GM21390 (cell line): ENCODE measurements around the gene TNNT3.

Experiments
- ATAC-seq: cut with Tn5 transposase; IDR thresholded peaks from one replicate; pipeline ENCODE4 v1.9.1; 2021; ENCODE audit not compliant: unreplicated experiment

The TNNT3 gene

DNA sequence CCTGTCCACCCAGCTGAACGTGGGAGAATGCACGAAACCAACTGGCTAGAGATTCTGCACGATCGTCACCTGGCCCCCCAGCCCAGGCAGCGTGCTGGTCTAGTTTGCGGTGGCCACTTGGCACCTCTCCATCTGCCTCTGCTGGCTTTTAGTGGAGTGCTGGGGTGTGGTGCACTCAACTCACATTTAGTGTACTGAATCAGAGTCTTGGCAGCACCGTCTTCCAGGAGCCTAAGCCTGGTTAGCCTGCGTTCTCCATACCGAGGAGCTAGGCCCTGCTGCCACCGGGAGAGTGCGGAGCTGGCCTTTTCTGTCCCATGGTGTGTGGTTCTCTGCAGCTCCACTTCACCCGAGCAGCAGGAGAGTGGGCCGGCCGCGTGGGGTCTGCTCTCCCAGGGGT is 30.4 kb downstream of the TNNT3 start:
- ATAC-seq: no peak

- ATAC-seq: no peak
Observed at GRCh38 chr11:1952806-1953482, 33.4 kb downstream of the TNNT3 start.

- ATAC-seq: no peak
Observed at GRCh38 chr11:1953489-1954266, 34.2 kb downstream of the TNNT3 start.

- no peak for ATAC-seq
Observed at GRCh38 chr11:1958367-1958766, 38.9 kb downstream of the TNNT3 start.

GRCh38 chr11:1959786-1960185 is 40.3 kb downstream of the TNNT3 start:
- ATAC-seq: no peak

- no peak for ATAC-seq
Observed at GRCh38 chr11:1963864-1964263, 44.4 kb downstream of the TNNT3 start.

- ATAC-seq: no peak
Observed at GRCh38 chr11:1964348-1964747, 44.8 kb downstream of the TNNT3 start.

DNA sequence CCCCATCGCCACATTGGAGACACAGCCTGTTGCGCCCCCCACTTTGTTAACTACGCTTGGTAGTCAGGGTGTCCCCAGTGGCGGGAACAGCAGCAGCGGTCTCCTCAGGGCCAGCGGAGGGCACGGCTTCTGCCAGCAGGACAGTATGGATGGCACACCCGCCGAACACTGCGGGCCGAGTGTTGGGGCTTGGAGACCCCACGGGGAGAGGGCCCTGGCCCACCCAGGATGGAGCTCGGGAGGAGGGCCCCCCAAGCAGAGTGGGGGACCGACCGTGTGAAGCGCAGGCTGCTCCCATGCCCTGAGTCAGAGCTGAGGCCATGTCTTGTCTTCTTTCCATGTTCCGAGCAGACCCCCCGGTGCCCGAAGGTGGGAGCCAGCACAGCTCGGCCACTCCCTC is 45.5 kb downstream of the TNNT3 start:
- ATAC-seq: no peak

DNA sequence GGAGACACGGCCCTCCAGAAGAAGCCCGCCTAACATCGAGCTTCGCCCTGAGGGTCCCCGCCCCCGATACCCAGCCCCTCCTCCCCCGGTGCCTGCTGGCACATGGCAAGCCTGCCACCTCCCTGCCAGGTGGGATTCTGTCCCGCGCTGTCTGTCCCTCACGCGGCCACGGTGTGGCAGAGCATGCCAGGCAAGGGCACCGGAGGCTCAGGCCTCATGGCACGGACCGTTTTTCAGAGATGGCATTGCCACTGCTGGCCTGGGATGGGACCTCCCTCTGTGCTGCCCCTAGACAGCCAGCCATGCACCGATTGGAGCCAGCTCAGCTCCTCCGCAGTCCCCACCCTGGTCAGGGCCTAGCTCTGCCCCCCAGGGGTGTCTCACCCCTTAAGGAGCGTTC is 47.0 kb downstream of the TNNT3 start:
- no peak for ATAC-seq

DNA sequence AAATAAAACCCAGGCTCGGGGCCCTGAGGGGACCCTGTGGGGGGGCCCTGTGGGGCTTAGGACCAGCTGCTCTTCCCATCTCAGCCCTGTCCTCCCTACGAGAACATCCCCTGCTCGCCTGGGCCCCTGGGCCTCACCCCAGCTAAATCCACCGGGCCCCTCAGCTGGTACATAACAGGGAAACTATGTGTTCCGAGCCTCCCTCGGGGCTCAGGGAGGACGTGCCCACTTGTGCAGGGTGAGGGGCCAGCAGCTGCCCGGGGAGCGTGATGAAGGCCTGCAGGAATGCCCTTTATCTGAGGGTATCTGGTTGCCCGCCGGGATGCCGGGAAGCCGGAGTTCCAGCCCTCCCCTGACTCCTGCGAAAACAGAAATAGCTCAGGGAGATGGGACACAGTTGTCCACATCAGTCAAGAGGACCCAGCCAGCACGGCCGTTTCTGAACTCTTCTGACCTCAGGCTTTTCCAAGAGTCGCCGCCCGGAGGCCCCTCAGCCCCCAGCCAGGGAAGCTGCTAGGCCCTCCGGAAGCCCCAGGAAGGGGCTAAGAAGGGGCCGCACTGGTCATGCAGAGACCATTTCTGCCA is 48.2 kb downstream of the TNNT3 start:
- ATAC-seq: no peak

DNA sequence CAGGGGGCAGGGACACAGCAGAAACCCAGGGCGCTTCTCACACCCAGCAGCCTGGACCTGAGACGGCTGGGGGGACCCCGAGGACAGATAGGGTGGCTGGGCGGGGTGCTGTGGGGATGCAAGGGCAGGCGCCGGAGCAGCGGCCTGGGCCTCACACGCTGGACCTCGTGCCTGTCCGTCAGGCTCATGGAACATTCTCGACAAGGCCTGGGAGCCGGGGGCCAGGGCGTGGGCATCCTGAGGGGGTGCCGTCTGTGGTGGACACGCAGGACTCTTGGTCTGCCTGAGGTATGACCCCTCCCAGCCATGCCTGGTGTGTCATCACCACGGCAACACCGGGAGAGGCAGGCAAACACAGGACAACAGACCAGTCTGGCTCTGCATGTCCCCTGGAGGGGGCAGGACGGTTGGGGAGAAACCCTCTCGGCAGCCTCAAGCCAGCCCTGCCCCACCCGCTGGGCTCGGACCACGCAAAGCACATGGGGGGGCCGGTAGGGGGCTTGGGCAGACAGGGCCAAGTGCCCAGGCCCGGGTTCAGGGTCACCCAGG is 49.0 kb downstream of the TNNT3 start:
- ATAC-seq: no peak

- ATAC-seq: no peak
Observed at GRCh38 chr11:1969035-1969434, 49.5 kb downstream of the TNNT3 start.

DNA sequence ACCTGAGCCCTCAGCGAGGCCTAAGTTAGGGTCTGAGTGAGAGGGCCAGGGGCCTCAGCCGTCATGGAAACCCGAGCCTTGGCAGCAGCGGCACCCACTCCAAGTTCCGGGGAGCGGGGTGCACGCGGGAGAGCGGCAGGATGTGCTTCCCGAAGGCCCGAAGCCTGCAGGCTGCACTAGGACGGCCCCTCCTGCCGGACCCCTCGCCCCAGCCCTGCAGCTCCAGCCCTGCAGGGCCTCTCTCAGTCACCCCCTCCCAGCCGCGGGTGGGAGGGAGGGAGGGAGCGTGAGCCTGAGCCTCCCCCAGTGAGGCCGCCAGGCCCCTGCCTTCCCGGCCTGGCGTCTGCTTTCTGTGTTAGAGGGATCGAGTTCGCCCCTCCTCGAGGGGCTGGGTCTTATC is 50.3 kb downstream of the TNNT3 start:
- no peak for ATAC-seq

GRCh38 chr11:1970956-1971355 is 51.5 kb downstream of the TNNT3 start:
- ATAC-seq: no peak

DNA sequence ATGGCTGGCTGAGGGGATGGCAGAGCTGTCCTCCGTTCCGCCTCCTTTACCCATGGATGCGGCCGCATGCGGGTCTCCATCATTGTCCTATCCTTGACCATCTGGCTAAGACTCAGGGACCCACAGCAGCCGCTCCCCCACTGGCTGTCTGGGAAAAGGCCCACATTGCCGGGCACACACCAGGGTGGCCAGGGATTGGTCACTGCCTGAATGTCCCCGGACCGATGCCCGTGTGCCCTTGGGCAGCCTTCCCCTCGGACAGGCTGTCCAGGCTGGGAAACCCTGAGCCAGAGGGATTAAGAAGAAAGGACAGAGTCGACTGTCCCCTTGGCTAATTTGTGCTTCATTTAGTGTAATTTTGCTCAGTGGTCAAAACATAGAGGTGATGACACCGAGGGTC is 55.7 kb downstream of the TNNT3 start:
- no peak for ATAC-seq

DNA sequence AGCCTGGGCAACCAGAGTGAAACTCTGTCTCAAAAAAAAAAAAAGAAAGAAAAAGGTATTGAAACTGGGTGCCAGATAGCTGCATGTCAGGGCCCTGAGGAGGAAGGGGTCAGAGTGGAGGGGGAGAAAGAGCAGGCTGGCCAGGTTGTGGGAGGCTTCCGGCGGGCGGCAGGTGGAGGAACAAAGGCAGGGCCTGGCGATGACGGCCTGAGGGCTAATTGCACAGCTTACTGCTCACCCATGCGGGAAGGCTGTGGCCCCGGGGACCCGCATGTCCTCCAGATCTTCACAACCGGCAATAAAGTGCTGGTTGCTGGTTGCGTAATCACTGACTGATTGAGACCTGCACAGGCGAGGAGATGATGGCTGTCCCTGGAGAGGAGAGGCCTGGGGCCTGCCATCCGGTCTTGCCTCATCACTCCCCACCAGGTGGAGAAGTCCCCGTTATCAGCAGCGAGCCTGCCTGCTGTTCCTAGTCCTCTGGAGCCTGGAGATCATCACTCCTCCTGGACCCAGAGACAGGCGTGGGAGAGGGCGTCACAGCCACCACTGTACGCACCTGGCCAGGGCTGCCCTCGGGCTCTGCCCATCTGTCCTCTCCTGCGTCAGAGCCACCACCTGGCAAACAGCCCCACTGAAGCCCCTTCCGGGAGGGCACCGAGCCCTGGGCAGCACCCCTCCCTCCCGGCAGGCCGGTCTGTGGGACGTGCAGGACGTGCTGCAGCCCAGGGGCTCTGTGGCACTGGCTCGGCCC is 59.4 kb downstream of the TNNT3 start:
- no peak for ATAC-seq

DNA sequence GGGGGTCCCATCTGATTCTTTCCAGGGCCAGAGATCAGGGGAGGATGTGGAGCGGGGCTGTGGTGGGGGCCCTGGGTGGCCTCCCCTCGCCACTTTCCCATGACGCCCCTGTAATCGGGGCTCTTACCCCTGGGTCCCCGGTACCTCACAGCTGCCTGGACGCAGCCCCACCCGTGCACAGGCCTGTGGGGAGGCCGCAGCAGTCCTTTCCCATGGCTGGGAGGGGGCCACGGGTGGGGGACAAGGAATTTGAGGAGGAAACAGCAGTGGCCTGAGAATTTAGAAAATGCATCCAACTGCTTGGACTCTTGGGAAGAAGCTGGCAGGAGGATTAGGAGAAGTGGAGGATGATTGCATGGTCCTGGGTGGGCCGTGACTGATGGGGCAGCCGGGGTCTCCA is 60.1 kb downstream of the TNNT3 start:
- ATAC-seq: no peak

GRCh38 chr11:1982873-1983600 is 63.5 kb downstream of the TNNT3 start:
- ATAC-seq: no peak

DNA sequence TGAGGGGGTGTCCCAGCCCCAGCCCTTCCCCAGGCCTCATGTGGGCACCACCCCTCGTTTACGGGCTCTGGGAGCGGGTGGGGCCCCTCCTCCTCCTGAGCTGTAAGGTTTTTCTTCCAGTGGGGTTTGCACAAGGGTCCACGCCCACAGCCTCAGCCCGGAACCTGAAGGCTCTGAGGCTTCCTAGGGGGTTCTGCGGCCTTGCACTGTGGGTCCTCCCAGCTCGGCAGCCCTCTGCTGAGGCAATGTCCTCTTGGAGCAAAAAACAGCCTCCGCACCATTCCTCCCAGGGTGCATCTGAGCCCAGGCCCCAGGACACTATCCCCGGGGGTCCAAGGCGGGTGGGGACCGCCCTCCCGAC is 64.1 kb downstream of the TNNT3 start:
- ATAC-seq: no peak

DNA sequence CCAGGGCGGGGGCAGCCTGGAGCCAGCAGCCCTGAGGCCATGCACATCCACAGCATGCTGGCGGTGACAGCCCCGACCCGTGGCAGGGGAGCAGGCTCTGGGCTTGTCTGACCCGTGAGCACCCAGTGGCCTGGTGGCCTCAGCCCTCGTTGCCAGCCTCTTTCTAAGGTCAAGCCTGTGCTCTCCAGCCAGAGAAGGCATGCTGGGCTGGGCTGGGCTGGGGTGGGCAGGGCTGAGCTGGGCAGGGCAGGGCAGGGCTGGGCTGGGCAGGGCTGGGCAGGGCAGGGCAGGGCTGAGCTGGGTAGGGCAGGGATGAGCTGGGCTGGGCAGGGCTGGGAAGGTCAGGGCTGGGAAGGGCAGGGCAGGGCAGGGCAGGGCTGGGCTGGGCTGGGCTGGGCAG is 67.5 kb downstream of the TNNT3 start:
- ATAC-seq: no peak

- ATAC-seq: no peak
Observed at GRCh38 chr11:1988174-1988573, 68.7 kb downstream of the TNNT3 start.
